ENCODE data around the gene PRPF19. TPM values are rescaled to one million over a fixed set of nuclear protein-coding genes. Genes with fewer than 3 reads are reported as not detected.

Gene PRPF19
- total RNA-seq, 1 donor from 2014 or later, result 36.1 TPM

- Histone ChIP-seq H3K27me3 (ENCODE audit: control insufficient read depth, insufficient read depth, low read length) (no peaks in the 10 kb centered on the region), H3K4me3 (ENCODE audit: low read depth, low read length) (no peak overlapping the region), H3K36me3 (ENCODE audit: control insufficient read depth, insufficient read depth, low read length) (peaks cover 8% of the 10 kb centered on the region)
- no peak for FAIRE-seq
- TF ChIP-seq CTCF (IDR thresholded peaks at IDR 0.05; ENCODE audit: insufficient read depth, low read length, severe bottlenecking), result no peak
- DNase-seq (ENCODE audit: low read depth), result no peak
Observed at GRCh38 chr11:60849641-60850520, 56.5 kb downstream of the PRPF19 start.

- no peak overlapping the region for H3K4me3 ChIP-seq (ENCODE audit: low read depth, low read length)
- peaks cover 8% of the 10 kb centered on the region for H3K36me3 ChIP-seq (ENCODE audit: control insufficient read depth, insufficient read depth, low read length)
- TF ChIP-seq CTCF (IDR thresholded peaks at IDR 0.05; ENCODE audit: insufficient read depth, low read length, severe bottlenecking), result no peak
- DNase-seq (ENCODE audit: low read depth) (no peak), FAIRE-seq (no peak)
- H3K27me3 ChIP-seq (ENCODE audit: control insufficient read depth, insufficient read depth, low read length), result no peaks in the 10 kb centered on the region
Observed at GRCh38 chr11:60848714-60849151, 57.7 kb downstream of the PRPF19 start.

GRCh38 chr11:60847896-60848295 lies 58.5 kb downstream of the PRPF19 start:
- no peak for DNase-seq (ENCODE audit: low read depth)
- TF ChIP-seq CTCF (IDR thresholded peaks at IDR 0.05; ENCODE audit: insufficient read depth, low read length, severe bottlenecking), result no peak
- no peak for FAIRE-seq
- Histone ChIP-seq H3K36me3 (ENCODE audit: control insufficient read depth, insufficient read depth, low read length) (peaks cover 8% of the 10 kb centered on the region), H3K27me3 (ENCODE audit: control insufficient read depth, insufficient read depth, low read length) (no peaks in the 10 kb centered on the region), H3K4me3 (ENCODE audit: low read depth, low read length) (no peak overlapping the region)

DNA sequence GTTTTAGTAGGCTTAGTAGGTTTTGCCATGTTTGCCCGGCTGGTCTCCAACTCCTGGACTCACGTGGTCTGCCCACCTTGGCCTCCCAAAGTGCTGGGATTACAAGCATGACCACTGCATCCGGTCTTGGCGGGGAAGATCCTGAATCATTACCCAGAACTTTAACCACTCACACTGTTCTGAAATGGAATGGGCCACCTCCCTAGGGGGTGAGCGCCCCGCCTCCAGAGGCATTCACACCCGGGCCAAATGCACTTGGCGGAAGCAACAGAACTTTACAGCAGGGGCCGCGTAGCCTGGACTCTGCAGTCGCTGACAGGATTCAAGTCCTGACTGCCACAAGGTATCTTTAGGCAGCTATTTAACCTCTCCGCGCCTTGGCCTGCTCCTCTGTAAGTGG lies 59.1 kb downstream of the PRPF19 start:
- TF ChIP-seq CTCF (IDR thresholded peaks at IDR 0.05; ENCODE audit: insufficient read depth, low read length, severe bottlenecking), result no peak
- H3K27me3 ChIP-seq (ENCODE audit: control insufficient read depth, insufficient read depth, low read length), result no peaks in the 10 kb centered on the region
- FAIRE-seq, result no peak
- peaks cover 8% of the 10 kb centered on the region for H3K36me3 ChIP-seq (ENCODE audit: control insufficient read depth, insufficient read depth, low read length)
- no peak for DNase-seq (ENCODE audit: low read depth)
- H3K4me3 ChIP-seq (ENCODE audit: low read depth, low read length), result no peak overlapping the region

GRCh38 chr11:60845338-60845737 lies 61.0 kb downstream of the PRPF19 start:
- no peak for TF ChIP-seq CTCF (IDR thresholded peaks at IDR 0.05; ENCODE audit: insufficient read depth, low read length, severe bottlenecking)

More at GRCh38 chr11:60845338-60845737, 61.0 kb downstream of the PRPF19 start:
- H3K27me3 ChIP-seq (ENCODE audit: control insufficient read depth, insufficient read depth, low read length), result no peaks in the 10 kb centered on the region
- H3K36me3 ChIP-seq (ENCODE audit: control insufficient read depth, insufficient read depth, low read length), result peaks cover 8% of the 10 kb centered on the region
- no peak overlapping the region for H3K4me3 ChIP-seq (ENCODE audit: low read depth, low read length)
- no peak for FAIRE-seq
- no peak for DNase-seq (ENCODE audit: low read depth)

Data from bronchial epithelial cell (primary cell).